HG03442 (cell line): ENCODE results near the gene NEK1.

Experiments
- ATAC-seq: cut with Tn5 transposase; IDR thresholded peaks from one replicate; pipeline ENCODE4 v1.9.1; 2021; ENCODE audit warnings: mild to moderate bottlenecking, moderate library complexity; ENCODE audit not compliant: unreplicated experiment

NEK1 gene

DNA sequence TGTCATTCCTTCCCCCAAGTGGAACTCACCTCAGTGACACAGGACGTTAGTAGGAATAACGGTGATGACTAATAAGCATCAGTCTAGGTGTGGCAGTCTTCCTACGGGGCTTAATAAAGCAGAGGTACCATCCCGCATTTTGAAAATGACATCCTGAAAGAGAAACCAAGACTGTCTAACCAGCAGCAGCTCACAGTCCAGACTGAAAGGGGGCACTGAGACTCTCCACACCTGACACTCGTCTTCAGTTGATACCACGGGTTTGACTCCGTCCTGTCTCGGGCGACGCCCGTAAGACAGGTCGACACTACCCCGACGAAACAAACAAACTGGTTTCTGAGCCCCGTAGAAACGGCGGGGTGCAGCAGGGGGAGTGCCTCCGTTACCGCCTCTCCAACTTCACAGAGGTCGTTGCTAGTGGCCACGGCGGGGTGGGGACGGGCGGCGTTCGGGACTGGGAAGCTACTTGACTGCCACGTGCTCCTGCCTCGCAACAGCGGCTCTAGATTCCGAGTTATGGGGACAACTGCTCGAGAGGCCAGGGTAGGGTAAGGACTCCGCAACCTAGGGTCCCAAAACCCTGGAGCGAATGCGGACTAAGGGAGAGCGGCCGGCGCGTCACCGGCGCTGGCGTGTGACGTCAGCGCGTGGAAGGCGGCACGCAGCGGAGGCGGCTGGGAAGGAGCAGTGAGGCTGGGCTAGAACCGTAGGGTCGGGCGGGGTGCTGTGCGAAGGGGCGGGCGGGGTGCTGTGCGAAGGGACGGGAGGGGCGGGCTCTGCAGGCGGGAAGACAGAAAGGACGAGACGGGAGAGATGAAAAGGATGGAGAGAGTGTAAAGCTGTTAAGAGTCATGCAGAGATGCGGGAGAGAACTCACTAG is at the start of gene NEK1:
TSS of gene NEK1 (minus strand) at position 593 of the 880 bp plus-strand sequence. CDS start 9,953 bp downstream, outside the sequence.
- ATAC-seq, result peak; percentile 94

- no peak for ATAC-seq
Measured at GRCh38 chr4:169661761-169662160, 49.4 kb upstream of the NEK1 start.

DNA sequence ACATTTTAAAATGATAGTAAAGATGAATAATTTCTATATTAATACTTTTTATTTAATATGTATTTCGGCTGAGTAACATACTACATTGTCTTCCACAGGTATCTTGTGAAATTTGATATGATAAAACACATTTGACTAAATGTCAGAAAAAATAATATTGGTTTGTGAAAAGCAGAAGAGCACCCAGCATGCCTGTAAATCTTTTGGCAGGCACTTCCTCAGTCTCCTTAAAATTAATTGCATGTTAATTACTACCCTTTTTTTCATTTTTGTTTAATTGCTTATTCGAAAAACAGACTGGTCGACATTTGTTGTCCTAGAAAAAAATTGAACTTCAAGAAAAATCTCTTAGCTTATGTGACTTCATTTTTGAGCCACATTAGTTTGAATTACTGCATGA is 48.5 kb upstream of the NEK1 start:
- no peak for ATAC-seq

GRCh38 chr4:169659716-169660670 is 47.6 kb upstream of the NEK1 start:
- peak; percentile 98 for ATAC-seq

GRCh38 chr4:169658975-169659715 is 46.8 kb upstream of the NEK1 start:
- ATAC-seq, result no peak

GRCh38 chr4:169658196-169658595 is 45.8 kb upstream of the NEK1 start:
- no peak for ATAC-seq

- no peak for ATAC-seq
Measured at GRCh38 chr4:169657470-169658107, 45.2 kb upstream of the NEK1 start.

GRCh38 chr4:169655401-169655800 is 43.0 kb upstream of the NEK1 start:
- ATAC-seq, result no peak

GRCh38 chr4:169652535-169652934 is 40.2 kb upstream of the NEK1 start:
- no peak for ATAC-seq

DNA sequence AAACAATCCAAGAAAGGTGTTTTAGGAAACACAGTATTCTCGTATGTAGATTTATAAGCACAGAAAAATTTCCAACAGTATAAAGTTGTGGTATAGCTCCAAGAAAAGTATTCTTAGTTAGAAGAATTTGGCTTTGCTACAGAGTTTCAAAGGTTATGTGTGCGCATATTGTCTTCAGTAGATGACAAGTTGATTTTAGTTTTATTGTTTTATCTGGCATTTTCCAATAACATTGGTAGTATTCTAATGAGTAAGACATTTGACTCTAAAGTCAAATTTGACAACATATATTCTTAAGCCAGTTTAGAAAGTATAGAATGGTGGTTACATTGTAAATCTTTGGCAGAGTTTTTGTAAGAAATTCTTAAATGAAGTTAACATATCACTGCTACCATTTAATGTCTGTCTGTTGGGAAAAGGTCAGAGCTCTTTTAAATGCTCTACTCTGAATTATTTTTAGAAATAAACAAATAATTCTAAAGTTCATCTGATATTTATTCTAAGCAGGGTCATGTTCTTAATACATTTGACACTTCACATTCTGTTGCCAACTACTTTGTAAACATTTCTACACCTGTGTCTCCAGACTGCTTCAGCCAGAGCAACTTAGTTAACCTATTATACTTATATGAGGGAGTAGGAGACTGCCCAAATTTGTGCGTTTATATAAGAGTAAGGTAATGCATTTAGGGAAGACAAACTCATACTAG is 38.0 kb upstream of the NEK1 start:
- ATAC-seq, result no peak

DNA sequence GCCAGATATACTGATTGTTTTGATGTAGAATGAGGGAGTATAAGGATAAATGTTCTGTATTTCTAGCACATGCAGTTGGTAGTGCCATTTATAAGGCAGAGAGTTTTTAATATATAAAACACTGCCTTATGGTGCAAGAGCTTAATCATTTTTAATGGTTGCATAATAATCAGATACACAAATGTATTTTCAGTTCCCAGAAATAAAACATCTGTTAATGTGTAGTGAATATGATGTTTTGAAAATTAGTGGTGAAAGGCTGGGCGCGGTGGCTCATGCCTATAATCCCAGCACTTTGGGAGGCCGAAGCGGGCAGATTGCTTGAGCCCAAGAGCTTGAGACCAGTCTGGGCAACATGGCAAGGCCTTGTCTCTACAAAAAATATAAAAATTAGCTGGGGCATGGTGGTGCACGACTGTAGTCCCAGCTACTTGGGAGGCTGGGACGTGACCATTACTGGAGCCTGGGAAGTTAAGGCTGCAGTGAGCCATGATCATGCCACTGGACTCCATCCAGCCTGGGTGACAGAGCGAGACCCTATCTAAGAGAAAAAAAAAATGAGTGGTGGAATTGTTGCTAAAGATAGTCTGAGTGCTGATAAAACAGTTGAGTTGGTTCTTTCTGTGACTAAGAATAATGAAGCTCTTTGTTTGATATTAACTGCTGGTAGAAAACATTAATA is 37.3 kb upstream of the NEK1 start:
- ATAC-seq, result no peak

GRCh38 chr4:169645627-169646026 is 33.2 kb upstream of the NEK1 start:
- ATAC-seq, result no peak

DNA sequence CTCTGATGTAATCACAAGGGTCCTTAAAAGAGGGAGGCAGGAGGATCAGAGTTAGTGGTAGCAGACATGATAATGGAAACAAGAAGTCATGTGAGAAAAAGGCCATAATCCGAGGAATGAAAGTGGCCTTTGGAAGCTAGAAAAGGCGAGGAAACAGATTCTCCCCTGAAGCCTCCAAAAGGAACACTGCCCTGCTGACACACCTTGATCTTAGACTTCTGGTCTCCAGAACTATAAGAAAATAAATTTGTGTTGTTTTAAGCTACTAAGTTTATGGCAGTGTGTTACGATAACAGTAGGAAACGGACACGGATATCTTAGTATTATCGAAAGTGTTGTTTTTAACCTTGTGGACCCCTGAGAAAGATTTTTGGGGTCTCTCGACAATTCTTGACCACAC is 32.4 kb upstream of the NEK1 start:
- ATAC-seq, result no peak

DNA sequence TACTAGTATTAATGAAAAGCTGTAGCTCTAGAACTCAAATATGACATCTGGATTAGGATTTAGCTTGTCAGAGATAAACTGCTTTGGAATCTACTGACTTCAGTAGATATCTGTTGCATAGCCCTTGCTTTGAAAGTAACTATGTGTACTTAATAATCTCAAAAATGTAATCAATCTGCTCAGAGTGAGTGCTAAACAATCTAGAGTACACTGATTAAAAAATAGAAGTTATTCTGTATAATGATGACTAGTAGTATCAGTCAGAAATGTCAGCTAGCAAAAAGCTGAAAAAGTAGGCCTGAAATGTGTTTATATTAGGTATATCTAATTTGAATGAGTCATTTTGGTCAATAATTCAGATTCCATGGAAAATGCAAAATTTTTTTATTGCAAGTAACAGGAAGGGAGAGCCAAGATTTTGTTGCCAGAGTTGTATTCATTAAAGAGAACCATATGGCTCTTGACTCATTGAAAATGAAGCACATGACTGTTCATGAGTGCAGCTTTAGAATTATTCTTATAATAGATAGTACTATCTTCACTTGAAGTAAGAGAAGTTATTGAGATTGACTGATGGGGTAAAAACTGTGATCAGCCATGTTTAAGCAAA is 28.0 kb upstream of the NEK1 start:
- ATAC-seq, result no peak

DNA sequence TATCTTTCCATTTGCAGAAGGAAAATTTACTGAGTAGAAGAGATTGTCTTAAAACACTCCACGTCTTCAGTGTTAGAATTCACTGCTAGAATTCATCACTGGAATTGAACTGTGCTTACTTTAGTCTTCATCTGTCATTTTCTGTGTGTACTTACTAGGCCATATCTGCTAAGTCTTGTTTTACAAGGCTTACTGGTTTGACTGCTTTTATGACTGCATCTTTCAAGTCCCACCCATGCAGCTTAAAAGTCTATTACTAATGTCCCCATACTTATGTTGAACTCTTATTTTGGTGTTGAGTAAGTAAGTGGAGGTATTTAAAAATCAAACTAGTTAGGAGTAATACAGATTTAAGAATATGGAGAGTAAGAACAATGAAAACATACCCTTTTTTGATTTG is 22.6 kb upstream of the NEK1 start:
- no peak for ATAC-seq

DNA sequence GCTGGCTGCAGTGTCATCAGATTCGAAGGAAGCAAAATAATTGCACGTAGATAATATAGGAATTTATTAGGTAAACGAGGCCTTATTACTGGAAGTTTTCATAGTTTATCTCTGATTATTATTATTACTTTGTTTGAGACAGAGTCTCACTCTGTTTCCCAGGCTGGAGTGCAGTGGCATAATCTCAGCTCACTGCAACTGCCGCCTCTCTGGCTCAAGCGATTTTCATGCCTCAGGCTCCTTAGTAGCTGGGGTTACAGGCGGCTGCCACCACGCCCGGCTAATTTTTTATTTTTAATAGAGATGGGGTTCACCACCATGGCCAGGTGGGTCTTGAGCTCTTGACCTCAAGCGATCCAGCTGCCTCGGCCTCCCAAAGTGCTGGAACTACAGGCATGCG is 20.5 kb upstream of the NEK1 start:
- ATAC-seq, result no peak

- no peak for ATAC-seq
Measured at GRCh38 chr4:169630069-169630468, 17.7 kb upstream of the NEK1 start.

- ATAC-seq, result no peak
Measured at GRCh38 chr4:169628579-169628978, 16.2 kb upstream of the NEK1 start.

- no peak for ATAC-seq
Measured at GRCh38 chr4:169627307-169627706, 14.9 kb upstream of the NEK1 start.
